ENCODE measurements around the gene TMEM225B. TPM values are rescaled to one million over a fixed set of nuclear protein-coding genes. Genes with fewer than 3 reads are reported as not detected.
"Not testable (repeated sequence)": the region's sequence is repeated elsewhere in the genome, so short reads cannot be mapped to it uniquely, and the experiment has no call there.

Gene TMEM225B
- total RNA-seq, 1 experiment from 2014 or later, result not detected

DNA sequence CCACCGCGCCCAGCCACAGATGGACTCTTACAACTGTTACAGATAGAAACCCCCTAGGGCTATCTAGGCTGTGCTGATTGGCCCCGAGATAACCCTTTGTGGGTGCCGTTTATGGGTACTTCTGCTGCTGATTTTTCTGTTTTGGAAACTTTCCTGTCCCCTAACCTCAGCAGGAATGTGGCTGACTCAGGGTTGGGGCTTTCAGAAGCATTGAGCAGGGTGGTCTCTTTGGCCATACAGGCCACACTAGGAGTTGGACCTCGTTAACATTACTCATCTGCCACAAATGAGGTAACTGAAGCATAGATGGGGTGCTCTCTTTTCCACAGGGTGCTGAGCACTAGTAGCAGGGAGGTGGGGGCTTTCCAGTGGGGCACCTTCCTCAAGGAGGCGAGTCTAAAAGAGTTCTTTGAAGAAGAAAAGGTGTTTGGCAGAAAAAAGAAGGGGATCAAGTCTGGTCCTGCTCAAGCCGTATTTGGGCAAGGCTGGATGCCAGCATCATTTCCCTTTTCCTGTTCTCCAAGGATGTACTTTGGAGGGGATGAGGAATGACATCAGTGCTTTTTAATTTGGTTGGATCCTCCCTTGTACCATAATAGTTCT lies 25.1 kb downstream of the TMEM225B start:
- no peak for DNase-seq (ENCODE audit: low read depth)

DNA sequence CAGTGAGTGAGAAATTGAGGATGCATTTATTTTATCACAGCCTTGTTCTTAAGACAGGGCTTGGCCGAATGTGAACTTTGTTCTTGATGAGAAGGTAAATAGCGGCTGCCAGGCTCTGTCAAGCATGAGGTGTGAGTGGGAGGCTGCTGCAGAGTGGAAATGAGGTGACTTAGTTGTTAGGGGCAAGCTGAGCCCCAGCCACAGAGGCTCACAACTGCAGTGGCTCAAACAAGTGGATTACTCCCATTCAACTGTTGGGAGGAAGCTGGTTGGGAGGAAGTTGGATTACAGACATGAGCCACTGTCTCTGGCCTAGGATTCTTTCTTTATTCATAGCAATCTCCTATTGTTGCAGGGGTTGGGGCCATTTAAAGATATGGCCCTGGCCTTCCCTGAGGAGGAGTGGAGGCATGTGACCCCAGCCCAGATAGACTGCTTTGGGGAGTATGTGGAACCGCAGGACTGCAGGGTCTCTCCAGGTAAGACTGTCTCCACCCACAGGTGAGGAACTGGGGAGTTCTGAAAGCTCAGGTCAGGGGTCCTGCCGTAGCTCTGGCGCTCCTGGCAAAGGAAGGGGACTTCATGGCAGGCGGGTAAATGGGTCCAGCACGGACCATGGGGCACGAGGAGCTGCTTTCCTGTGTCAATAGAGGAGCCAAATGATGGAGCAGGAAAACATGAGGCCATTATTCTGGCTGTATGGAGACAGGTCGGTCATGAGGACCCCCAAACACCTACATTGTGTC lies 25.8 kb downstream of the TMEM225B start:
- no peak for DNase-seq (ENCODE audit: low read depth)

DNA sequence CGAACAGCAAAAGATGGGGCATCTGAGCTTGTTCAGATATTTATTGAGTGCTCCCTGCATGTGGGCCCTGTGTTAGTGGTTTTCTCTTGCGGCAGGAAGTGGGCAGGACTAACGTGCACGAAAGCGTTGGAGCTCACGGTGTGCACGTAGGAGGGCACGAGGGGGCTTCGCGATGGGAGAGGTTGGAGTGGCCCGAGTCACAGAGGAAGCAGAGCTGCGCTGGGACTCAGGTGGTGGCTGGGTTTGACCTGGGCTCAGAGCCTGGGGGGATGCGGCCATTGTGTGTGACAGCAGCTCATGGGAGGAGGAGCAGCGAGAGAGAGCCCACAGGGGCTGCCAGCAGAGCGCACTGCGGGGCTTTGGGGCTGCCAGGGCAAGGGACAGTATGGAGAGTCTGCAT lies 26.4 kb downstream of the TMEM225B start:
- no peak for DNase-seq (ENCODE audit: low read depth)

DNA sequence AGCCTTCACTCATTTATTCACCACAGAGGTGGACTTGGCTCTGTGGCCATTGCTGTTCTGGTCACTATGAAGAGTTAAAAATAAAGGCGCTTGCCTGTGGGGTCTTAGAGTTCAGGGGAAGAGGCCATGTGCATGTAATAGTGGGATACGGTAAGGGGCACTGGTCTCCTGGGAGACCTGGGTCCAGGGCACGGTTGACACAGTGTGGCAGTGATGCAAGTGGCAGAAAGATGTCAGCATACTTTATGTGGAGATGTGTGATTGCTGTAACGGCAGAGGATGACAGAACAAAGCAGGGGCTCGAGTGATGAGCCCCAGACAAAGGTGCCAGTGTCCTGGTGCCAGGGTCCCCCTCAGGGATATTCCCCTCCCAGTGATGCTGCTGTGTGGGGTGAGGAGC lies 27.3 kb downstream of the TMEM225B start:
- no peak for DNase-seq (ENCODE audit: low read depth)

DNA sequence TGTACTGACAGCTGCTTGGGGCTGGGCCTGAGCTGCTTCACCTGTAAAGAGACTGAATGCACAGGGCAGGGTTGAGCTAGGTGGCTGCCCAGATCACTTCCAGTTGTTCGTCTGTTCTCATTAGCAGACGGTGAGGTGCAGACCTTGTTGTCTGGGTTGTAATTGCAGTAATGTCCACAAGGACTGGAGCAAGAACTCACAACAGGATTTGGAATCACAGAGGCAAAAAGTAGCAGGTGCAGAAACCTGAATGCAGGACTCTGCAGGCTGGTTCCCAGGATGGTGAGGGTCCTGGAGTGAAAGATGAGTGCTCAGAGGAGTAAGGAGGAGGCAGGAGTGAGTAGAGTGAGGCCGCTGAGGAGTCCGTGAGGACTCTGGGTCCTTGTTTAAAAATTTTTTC lies 27.9 kb downstream of the TMEM225B start:
- no peak for DNase-seq (ENCODE audit: low read depth)

DNA sequence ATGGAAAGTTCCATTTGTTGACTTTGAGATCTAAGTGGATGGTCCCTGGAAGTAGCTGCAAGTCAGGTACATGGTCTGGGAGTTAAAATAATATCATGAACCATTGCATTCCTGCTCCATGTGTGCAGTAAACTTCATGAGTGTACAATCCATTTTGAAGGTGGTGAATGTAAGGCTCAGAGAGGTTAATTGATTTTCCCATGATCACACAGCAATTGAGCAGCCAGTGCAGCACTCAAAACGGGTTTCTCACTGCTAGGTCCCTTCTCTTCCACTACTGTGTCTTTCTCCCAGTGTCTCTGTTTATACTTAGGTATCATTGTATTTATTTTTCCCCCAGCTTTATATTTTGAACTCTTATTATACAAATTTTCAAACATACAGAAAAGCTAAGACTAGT lies 28.6 kb downstream of the TMEM225B start:
- DNase-seq (ENCODE audit: low read depth), result no peak

DNA sequence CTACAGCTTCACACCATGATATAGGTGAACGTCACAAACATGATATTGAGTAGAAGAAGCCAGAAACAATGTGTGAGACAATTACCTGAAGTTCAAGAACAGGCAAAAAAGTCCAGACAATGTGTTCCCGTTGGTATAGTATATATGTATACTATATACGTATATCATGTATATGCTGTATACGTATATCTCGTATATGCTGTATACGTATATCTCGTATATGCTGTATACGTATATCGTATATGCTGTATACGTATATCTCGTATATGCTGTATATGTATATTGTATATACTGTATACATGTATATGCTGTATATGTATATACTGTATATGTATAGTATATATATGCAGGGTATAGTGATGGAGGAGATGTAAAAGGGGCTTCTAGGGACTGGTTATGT lies 29.4 kb downstream of the TMEM225B start:
- DNase-seq (ENCODE audit: low read depth), result no peak

DNA sequence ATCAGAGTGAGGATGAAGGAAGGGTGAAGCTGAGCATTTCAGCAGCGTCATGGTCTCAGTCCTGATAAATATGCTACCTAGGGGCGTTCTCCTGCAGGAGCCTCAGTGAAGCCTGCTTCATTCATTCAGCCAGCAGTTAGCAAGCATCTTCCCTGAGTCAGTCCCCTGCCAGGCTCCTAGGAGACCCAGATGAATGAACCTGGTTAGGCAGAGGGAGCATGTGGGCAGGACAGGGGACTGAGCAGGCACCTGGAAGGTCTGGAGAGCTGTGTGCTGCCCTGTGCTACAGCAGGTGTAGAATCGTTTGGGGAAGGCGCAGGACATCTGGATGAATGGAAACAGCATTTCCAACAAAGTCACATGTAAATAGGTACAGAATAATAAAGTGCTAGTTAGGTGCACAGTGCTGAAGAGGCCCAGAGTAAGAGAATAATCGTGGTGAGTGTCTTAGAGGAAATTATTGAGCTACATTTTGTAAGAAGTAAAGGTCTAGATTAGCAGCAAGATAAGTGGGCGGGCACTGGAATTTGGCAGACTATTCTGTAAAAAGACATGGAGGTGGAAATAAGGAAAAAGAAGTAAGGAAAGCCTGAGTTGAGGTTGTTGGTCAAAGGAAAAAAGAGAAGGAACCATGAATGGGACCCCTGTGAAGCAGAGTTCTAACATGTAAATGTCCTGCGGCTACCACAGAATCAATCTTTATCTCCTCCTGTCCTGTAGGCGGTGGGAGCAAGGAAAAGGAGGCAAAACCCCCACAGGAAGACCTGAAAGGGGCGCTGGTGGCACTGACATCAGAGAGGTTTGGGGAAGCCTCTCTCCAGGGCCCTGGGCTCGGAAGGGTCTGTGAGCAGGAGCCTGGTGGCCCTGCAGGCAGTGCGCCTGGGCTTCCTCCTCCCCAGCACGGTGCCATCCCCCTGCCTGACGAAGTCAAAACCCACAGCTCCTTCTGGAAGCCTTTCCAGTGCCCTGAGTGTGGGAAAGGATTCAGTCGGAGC lies 30.7 kb downstream of the TMEM225B start:
- DNase-seq (ENCODE audit: low read depth), result no peak

DNA sequence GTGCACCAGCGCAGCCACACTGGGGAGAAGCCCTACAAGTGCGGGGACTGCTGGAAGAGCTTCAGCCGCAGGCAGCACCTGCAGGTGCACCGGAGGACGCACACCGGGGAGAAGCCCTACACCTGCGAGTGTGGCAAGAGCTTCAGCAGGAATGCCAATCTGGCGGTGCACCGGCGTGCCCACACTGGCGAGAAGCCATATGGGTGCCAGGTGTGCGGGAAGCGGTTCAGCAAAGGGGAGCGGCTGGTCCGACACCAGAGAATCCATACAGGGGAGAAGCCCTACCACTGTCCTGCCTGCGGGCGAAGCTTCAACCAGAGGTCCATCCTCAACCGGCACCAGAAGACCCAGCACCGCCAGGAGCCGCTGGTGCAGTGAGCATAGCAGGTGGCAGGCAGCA lies 31.6 kb downstream of the TMEM225B start:
- DNase-seq (ENCODE audit: low read depth), result no peak

DNA sequence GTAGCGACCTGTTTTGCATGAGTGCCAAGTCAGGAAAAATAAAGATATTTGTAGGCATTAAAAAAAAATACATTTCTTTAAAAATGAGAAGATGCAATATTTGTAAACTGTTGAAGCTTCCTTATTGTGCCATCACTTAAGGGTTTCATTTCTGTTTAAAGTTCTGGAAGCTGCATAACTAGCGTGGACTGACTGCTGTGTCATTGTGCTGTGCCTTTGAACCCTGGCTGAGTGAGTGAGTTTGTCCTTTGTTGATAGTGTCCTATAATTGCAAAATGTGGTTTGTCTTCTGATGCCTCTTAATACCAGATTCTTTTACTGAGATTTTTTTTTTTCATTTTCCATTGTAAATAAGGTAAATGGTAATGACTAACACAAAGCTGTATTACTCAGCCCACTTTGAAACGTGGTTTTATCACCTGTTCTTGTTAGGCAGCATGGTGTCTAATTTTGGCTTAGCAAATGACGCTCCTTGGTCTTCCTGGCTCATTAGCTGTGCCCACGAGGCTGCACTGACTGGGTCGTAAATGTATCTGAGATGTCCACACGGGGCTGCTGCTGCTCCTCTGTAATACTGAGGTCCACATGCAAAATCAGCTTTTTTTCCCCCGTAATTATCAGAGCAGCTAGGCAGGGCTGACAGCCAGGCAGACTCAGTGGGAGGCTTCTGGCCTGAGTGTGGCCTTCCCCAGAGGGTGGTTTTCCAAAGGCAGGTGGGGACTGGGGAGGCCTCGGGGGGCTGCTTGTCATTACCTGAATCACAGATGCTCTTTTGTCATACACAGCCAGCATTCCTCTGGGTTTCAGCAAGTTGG lies 33.4 kb downstream of the TMEM225B start:
- peak; percentile 80 for DNase-seq (ENCODE audit: low read depth)

DNA sequence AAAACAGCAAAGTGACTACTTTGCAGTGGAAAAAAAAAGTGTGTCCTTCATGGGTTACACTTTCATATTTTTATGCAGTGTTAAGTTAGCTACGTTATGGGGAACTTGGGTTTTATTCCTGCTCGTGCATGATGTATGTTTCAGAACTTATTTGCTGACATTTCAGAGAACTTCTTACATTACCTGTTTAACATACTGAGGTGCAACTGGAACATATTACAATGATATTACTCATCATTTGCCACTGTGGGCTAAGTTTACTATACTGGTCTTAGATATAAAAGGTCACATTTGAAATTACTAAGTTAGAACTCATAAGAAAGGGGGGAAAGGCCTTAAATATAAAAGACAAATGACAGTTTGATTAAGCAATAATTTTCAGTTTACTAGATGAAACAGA lies 39.3 kb downstream of the TMEM225B start:
- DNase-seq (ENCODE audit: low read depth), result not testable (repeated sequence)

DNA sequence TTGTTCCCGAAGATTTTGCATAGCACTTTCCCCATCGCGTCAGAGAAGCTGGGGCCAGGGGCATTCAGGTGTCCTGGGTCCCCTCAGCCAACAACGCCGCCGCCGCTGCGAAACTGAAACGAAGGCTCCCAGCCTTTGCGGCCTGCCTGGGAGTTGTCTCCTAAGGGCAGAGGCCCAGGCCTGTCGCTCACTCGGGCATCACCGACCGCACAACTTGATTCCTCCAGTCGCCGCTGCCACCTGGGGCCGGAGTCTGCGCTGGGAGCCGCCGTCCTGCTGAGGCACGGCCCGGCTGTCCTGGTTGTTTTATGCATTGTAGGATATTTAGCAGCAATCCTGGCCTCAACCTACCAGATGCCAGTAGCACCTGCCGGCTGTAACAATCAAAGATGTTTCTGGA lies 40.7 kb downstream of the TMEM225B start:
- no peak for DNase-seq (ENCODE audit: low read depth)

DNA sequence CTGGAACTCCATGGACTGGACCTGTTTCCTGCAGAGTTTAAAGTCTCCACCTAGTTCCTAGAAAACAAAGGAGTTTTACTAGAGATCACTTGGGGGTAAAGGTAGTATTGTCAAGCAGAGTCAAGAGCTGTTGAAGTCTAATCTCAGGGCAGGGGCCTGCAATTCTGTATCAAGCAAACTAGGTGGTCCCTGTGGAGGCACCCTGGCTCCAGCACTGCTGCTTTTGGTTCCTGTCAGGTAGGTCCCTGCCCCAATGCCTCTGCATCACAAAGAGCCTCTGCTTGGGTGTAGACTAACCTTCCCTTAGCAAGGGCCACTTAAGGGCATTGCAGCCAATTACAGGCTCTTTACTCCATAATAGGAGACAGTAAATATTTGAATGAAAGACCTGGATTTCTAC lies 41.2 kb downstream of the TMEM225B start:
- DNase-seq (ENCODE audit: low read depth), result no peak

DNA sequence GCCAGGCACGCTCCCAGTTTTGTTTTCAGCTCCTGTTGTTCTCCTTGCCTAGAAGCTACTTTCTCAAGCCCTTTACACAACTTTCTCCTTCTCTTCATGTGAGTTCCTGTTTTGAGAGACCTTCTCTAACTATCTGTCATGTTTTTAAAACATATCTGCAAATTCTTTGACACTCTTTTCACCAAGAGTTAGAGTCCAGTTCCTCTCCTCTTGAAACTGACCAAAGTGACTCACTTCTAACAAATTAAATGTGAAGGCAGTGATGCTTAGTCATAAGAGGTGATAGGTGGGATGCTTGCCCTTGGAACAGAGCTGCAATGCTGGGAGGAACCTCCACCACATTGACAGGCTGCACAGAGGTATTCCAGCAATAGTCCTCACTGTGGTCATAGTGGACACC lies 44.0 kb downstream of the TMEM225B start:
- peak; percentile 8 for DNase-seq (ENCODE audit: low read depth)

DNA sequence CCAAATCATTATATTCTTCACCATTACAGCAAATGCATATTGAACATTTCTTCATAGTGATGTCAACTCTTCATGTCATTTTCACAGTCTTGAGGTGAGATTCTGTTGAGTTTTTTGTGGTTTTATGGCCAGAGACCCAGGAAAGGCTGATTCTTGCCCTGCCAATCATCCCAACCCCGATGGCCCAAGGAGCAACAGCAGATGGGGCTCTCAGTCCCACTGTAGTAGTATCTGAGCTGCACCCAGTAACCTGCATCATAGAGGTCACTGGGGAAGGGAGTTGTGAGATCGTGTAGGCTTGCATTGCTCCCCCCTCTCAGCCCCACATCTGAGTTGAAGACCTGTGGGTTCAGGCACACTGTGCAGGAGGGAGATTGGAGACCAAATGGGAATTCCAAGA lies 45.4 kb downstream of the TMEM225B start:
- DNase-seq (ENCODE audit: low read depth), result no peak

DNA sequence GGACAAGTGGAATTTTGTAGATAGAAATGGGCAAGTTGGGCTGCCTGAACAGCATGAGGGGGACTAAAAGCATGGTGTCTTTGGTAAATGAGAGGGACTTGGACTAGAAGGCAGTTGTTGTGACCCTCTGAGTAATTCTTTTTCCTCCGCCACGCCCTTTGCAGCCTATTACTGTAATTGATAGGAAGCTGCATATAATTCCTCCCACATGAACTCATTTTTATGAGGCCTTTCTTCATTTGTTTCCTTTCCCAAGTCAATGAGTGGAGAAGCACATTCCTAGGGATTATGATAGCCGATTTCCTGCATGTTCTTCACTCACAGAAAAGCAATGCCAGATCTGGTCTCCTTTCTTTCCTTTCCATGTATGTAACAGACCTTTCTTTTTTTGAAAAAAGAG lies 46.4 kb downstream of the TMEM225B start:
- no peak for DNase-seq (ENCODE audit: low read depth)

DNA sequence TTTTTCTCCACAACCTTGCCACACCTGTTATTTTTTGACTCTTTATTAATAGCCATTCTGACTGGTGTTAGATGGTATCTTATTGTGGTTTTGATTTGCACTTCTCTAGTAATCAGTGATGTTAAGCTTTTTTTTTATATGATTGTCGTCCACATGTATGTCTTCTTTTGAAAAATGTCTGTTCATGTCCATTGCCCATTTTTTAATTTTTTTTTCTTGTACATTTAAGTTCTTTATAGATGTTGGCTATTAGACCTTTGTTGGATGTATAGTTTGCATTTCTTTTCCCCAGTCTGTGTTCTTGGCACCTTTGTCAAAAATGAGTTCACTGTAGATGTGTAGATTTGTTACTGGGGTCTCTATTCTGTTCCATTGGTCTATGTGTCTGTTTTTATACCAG lies 47.5 kb downstream of the TMEM225B start:
- DNase-seq (ENCODE audit: low read depth), result no peak

DNA sequence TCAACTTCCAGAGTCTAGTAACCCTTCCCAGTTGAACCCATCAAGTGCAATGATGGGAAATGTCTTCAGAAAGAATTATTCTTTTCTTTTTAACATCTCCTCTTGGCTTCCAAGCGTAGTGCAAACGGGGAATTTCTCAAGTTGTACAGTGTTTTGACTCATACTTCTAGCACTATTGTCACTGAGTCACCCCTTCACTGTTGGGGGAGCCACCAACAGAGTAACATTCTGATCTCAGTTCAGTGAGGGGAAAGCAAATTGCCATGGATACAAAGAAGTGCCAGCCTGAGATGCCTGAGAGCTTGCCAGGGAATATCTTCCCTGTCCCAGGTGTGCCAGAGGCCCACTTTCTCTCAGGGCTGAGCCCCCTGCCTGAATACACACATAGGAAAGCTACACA lies 50.8 kb downstream of the TMEM225B start:
- no peak for DNase-seq (ENCODE audit: low read depth)

DNA sequence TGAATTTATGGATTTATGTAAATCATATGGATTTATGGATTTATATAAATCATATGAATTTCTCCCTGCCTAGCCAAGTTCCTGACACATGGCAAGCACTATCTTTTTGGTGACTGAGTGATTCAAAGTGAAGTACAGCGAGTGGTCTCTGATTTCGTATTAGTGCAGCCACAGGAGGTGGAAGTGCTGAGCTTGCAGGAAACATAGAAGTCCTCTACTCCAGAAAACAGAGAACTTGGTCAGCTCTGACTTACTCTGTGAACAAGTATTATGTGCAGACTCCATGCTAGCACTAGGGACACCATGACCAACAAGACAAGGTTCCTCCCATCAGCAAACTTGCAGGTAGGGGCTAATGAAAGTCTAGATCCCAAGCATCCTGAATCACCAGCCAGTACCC lies 53.2 kb downstream of the TMEM225B start:
- DNase-seq (ENCODE audit: low read depth), result no peak

DNA sequence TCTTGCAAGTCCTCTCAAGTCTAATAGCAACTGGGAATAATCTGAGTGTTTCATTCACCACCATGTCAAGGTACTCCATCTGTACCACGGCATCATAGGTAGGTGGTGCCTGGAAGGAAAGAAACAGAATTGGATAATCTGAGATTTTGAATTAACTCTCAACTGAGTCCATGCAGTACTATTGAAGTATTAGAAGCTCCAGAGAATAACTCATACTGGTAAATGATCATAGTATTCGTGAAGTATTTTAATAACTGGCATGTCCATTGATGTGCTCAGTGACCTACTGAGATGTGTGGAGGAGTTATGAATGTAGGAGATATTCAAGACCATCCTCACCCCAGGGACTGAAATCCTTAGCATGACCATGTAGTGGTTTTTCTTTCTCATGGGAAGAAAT lies 54.6 kb downstream of the TMEM225B start:
- no peak for DNase-seq (ENCODE audit: low read depth)

DNA sequence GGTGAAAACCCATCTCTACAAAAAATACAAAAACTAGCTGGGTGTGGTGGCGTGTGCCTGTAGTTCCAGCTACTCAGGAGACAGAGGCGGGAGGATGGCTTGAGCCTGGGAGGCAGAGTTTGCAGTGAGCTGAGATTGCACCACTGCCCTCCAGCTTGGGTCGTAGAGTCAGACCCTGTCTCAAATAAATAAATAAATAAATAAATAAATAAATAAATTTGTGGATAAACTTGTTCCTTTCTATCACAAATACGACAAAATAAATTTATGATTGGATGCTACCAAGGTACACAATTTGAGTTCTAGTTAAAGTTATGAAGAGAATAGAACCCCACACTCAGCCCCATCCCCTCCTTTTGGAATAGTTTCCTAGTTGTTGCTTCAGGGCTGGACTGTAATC lies 55.2 kb downstream of the TMEM225B start:
- DNase-seq (ENCODE audit: low read depth), result not testable (repeated sequence)

DNA sequence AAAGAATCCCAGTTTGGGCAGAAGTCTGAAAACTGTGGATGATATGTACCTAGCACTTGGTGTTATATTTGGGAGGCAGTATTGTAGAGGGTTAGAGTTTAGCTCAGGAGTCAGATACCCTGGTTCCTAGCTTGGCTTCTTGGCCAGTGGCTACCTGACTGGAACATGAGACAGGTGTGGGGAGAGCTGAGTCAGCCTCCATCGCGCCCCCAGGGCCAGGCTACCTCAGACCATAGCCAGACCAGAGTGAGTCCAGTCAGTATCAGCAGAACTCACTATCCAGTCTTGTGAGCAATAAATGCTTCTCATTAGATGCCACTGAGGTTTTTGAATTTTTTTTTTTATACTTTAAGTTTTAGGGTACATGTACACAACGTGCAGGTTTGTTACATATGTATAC lies 55.7 kb downstream of the TMEM225B start:
- DNase-seq (ENCODE audit: low read depth), result no peak
